Stimulated activated CD4-positive, alpha-beta T cell treated with anti-CD3 and anti-CD28 coated beads, Interleukin-4, amount 100 ng/mL, for 24 hours (primary cell): ENCODE data around the gene TBCD.

ENCODE experiments used
- DNase-seq: peaks from one replicate; pipeline ENCODE4 v3.0.0-alpha.2; 2020

TBCD gene

DNA sequence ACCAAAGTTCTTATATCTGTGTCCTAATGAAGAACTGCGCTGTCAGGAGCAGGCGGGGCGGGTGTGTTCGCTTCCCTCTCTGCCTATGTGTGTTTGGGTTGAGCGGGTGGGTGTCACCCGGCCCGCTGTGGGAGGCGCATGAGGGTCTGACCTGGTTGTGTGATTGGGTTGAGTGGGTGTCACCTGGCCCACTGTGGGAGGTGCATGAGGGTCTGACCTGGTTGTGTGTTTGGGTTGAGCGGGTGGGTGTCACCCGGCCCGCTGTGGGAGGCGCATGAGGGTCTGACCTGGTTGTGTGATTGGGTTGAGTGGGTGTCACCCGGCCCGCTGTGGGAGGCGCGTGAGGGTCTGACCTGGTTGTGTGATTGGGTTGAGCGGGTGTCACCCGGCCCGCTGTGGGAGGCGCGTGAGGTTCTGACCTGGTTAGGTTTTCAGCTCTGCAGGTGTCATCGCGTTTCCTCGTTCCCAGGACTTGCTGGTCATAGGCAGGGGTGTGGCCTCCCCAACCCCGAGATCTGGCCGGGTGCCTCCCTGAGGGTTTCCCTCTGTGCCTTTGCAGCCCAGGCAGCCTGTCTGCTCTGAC, 157.5 kb downstream of the TBCD start:
- DNase-seq = no peak

DNA sequence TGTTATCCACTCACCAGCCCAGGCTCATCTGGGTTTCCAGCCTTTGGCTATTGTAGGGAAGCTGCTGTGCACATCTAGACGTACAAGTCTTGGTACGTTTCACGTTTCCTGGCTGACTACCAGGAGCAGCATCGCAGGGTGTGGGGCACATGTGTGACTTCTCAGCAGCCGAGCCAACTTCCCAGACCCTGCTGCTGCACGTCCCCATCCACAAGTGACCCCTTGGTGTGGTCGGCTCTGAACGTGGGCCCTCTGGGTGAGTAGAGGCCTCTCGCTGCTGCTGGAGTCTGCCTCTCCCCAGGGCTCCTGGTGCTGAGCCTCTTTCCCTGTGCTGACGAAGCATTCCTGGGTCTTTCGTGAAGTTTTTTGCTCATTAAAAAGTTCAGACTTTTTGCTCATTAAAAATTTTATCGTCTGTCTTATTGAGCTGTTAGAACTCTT, 158.2 kb downstream of the TBCD start:
- no peak for DNase-seq

- no peak for DNase-seq
These were observed 158.9 kb downstream of the TBCD start for GRCh38 chr17:82910770-82911169.

DNA sequence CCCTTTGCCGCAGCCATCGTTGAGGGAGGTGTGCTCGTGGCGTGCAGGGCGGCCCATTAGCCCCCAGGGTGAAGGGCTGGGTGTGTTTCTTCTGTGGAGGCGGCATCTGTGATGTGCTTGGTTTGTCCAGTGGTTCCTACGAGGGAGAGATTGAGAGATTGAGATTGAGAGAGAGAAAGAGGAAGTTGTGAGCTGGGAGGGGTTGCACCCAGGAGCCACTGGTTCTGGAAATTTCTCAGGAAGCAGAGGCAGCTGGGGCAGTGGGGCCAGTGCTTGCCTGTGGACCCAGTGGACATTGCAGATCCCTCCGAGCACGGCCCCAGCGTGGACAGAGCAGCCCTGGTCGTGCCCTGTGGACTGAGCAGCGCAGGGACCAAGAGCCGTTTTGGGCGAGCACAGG, 160.0 kb downstream of the TBCD start:
- DNase-seq = no peak

DNA sequence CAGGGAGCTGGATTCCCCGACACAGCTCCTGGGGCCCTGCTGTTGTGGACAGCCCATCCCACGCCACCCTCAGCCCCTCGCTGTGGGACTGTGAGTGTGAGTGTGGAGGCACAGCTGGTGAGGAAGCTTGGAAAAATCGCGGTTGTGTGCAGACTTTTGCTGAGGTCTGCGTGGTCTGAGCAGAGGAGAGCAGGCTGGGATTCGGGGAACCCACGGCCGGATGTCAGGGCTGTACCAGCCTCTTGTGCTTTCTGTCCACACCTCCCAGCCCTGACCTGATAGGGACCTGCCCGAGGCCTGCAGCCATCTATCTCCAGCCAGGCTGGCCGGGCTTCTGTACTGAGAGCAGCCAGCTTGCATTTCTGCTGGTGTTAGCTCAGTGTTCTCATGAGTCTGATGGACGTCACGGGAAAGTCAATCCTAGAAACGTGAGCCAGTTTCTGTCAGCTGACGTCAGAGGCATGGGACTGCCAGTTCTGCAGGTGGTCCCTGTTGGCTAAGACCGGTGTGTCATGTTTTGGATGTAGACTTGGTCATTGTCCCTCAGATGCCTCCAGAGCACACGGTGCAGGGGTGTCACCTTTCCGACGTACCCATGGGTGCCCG, 160.7 kb downstream of the TBCD start:
- no peak for DNase-seq

DNA sequence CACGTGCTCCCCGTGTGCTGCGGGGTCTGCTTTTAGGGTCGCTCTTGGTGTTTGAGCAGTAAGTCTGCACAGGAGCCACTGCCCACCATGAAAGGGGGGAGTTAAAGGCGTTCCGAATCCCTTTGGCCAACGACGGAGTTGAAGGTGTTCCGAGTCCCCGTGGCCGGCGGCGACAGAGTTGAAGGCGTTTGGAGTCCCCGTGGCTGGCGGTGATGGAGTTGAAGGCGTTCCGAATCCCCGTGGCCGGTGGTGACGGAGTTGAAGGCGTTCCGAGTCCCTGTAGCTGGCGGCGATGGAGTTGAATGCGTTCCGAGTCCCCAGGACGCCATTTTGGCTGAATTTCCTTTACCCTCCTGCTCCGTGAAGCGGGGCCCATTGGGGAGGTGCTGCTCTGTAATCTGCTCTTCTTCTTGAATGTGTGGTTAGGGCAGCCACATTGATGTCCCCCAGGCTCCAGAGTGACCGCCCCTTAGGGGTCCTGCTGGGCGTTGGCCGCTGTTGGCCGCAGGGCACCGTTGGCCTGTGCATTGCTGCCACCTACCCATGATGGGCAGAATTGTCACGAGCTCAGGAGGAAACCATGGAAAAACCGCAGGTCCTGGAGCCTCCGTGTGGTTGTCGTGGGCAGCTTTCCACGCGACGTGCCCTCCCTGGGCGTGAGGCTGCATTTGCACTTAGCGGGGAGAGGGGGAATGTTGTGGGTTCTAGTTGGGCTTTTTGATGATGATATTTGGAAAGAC, 161.6 kb downstream of the TBCD start:
- DNase-seq = no peak

- DNase-seq = no peak
These were observed 162.5 kb downstream of the TBCD start for GRCh38 chr17:82914375-82914774.

DNA sequence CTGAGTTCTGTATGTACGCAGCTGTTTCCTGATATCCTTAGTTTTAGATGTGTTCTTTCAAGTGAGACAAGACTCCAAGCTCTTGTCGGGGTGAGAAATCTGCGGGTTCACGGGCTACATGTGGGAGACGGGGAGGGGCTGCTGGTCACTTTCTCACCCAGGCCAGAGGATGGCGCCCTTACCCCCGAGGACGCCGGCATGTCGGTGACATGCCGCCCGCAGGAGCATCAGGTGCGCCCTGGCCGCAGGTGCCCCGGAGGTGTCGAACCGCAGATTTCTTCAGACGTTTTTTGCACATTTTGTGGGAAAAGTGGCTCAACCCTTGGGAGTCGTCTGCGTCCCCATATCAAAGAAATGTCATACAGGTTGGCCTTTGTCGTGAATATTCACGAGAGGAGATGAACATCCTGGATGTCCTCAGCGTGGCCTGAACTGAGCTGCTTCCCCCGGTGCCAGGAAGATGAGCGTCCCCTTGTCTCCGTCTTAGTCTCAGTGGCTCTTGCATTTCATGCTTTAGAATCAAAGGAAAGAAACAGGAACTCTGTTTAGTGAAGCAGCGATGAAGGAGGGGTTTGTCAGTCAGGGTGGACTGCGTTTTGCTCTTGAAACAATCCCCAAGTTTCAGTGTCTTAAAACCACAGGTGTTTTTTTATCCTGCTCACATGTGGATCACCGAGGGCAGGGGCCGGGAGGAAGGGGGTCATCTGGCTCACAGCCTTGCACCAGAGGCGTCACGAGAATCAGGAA, 163.3 kb downstream of the TBCD start:
- DNase-seq = no peak

GRCh38 chr17:82915757-82916027, 163.8 kb downstream of the TBCD start:
- no peak for DNase-seq

- peak; percentile 19 for DNase-seq
These were observed 166.0 kb downstream of the TBCD start for GRCh38 chr17:82917699-82918345.

DNA sequence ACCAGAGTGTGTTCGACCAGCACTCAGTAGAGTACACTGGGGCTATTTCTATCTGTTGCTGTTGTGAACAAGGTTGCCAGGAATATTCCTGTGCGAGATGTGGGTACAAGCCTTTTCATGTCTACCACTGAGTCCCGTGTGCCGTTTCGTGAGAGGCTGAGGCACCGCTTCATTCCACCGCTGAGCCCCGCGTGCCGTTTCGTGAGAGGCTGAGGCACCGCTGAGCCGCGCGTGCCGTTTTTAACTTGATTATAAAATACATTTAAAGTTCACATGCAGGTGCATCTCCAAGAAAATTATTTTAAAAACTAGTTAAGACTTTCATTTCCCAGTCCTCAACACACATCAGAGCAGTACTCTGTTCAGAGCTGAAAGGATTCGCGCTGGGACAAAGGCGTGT, 166.6 kb downstream of the TBCD start:
- DNase-seq = no peak

GRCh38 chr17:82920150-82920549, 168.3 kb downstream of the TBCD start:
- no peak for DNase-seq

DNA sequence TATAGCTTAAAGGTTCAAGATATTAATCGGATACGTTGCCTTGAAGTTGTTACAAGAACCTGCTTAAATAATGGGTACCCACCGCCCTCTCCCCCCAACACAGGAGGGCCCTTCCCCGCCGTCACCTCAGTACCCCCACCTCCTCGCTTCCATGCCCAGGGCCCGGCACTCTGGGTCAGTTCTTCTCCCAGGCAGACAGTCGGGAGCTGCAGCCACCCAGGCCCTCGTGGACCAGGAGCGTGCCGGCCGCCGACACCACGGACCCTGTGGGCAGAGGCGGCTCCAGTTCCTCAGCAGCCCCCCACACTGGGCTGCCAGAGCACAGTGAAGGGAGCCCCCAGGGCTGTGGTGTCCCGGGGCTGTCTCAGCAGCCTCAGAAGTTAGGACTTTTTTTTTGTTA, 168.8 kb downstream of the TBCD start:
- no peak for DNase-seq

- no peak for DNase-seq
These were observed 169.6 kb downstream of the TBCD start for GRCh38 chr17:82921426-82921825.

DNA sequence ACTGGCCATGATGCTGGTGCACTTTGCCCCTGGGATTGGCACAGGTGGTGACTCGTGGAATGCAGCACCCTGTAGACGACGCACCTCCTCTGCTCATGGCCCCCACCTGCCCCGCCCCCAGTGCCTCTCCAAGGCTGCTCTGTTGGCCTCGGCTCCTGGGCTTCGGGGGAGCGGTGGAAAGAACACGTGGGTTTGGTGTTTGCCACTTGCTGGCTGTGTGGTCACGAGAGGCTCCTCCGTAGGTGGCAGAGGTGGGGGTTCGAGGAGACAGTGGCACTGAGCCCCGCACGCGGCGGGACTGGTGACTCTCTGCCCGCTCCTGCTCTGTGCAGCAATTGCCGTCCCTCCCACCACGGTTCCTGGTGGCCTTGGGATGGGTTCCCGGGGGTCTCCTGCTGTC, 170.8 kb downstream of the TBCD start:
- DNase-seq = no peak

DNA sequence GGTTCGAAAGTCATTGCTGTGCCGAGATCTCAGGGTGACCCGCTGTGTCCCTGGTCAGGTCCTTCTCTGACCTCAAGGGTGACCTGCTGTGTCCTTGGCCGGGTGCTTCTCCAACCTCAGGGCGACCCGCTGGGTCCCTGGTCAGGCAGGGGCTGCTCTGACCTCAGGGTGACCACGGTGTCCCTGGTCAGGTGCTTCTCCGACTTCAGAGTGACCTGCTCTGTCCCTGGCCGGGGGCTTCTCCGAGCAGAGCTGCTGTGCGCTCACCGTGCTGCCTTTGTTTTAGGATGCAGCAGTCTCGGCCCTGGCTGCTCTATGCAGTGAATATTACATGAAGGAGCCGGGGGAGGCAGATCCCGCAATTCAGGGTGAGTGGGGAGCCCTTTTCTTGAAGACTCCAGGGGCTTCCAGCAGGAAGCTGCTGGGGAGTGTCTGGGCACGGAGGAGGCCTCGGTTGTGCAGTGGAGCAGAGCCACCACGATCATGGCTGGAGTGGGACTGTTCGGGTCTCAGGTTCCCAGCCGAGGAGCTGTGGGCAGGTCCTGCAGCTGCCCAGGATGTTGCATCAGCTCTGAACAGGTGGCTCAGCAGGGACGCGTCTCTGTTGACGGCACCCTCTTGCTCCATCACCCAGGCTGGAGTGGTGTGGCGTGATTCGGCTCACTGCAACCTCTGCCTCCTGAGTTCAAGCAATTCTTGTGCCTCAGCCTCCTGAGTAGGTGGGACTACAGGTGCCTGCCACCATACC, 171.7 kb downstream of the TBCD start:
- DNase-seq = no peak

- no peak for DNase-seq
These were observed 172.3 kb downstream of the TBCD start for GRCh38 chr17:82924214-82924613.

DNA sequence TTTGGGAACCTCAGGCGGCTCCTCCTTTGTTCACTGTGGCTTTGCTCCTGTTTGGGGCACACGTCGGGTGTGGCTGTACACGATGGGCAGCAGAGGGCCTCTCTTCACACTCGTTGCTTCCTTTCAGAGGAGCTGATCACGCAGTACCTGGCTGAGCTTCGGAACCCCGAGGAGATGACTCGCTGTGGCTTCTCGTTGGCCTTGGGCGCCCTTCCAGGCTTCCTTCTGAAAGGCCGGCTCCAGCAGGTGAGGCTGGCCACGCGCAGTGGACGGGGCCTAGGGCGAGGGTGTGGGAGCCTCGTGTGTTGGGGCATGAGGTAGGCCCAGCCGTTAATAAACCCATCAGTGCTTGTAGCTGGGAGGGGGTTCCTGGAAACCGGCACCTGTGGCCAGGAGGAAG, 172.9 kb downstream of the TBCD start:
- no peak for DNase-seq

GRCh38 chr17:82925336-82925735, 173.5 kb downstream of the TBCD start:
- DNase-seq = no peak

GRCh38 chr17:82926081-82926480, 174.2 kb downstream of the TBCD start:
- no peak for DNase-seq

DNA sequence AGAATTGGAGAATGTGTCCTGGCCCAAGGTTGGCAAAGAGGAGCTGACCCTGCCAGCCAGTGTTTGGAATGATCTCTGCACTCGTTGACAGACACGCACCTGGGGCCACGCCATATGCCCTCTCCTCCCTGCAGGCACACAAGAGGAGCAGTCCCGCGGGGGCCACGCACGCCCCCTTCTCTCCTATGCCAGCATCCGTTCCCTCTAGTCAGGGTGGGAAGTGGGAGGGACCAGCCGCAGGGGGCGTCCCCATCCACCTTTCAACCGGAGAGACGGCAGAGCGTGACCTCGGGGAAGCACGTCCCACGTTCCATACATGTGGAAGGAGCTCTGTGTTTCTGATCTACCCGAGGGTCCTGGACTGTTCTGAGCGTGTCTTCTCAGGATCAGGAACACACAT, 174.9 kb downstream of the TBCD start:
- no peak for DNase-seq

- no peak for DNase-seq
These were observed 175.4 kb downstream of the TBCD start for GRCh38 chr17:82927311-82927660.
